Vagina (tissue), 2 donors: Measurements from ENCODE around the gene L3MBTL4.

Experiments
- POLR2A ChIP-seq, 2 donors: fragments of 450-650 bp; IDR thresholded peaks; one replicate each; pipeline ENCODE4 v1.6.1; 2017; ENCODE audit warnings: antibody characterized with exemption in 2 of 2, mild to moderate bottlenecking in 2 of 2, moderate library complexity in 2 of 2
- POLR2AphosphoS5 ChIP-seq, 2 donors: sonication (generic); formaldehyde crosslinking; IDR thresholded peaks; one replicate each; pipeline ENCODE4 v1.9.0; 2017; ENCODE audit warnings: antibody characterized with exemption in 2 of 2, mild to moderate bottlenecking in 2 of 2, low read depth in 1 of 2; ENCODE audit not compliant: insufficient read depth in 1 of 2
- TF ChIP-seq, protein P1 (sequence below), 3 experiments: fragments of 450-650 bp in 2 of 3; fragments of 200-600 bp in 1 of 3; sonication (generic) in 1 of 3; IDR thresholded peaks; one replicate each; pipeline ENCODE4 v1.5.1; 2017 to 2019; ENCODE audit warnings: antibody characterized with exemption in 3 of 3, mild to moderate bottlenecking in 2 of 3, moderate library complexity in 2 of 3

DNA sequence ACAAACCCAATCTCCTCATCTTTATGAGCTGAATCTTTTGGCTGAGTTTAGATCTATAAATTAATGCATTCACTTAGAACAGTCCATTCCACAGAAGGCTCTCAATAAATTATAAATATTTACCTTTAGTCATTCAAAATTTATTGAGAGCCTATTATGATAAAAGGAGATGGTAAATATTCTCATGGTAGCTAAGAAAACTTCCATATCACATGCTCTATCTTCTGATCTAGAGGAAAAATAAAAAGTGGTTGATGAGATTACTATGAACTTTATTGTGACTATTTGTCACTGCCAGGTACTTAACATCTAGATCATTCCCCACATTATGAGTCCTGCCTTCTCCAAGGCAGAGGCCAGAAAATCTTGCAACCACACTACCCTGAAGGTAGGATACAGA is 62.4 kb downstream of the L3MBTL4 start:
- TF ChIP-seq POLR2A (IDR thresholded peaks at IDR 0.05) (no peak), POLR2AphosphoS5 (IDR thresholded peaks at IDR 0.05; ENCODE audit: insufficient read depth in 1 of 2, low read depth in 1 of 2) (no peak)
- TF ChIP-seq, protein P1, sequence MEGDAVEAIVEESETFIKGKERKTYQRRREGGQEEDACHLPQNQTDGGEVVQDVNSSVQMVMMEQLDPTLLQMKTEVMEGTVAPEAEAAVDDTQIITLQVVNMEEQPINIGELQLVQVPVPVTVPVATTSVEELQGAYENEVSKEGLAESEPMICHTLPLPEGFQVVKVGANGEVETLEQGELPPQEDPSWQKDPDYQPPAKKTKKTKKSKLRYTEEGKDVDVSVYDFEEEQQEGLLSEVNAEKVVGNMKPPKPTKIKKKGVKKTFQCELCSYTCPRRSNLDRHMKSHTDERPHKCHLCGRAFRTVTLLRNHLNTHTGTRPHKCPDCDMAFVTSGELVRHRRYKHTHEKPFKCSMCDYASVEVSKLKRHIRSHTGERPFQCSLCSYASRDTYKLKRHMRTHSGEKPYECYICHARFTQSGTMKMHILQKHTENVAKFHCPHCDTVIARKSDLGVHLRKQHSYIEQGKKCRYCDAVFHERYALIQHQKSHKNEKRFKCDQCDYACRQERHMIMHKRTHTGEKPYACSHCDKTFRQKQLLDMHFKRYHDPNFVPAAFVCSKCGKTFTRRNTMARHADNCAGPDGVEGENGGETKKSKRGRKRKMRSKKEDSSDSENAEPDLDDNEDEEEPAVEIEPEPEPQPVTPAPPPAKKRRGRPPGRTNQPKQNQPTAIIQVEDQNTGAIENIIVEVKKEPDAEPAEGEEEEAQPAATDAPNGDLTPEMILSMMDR (IDR thresholded peaks at IDR 0.05), result no peak
